Spleen (tissue), 7 donors: ENCODE results near the gene SAMD10.
A peak's percentile ranks its signal among the peaks of the same experiment; 100 is the strongest.

Experiments
- POLR2A ChIP-seq, 3 donors: fragments of 450-650 bp; IDR thresholded peaks; one replicate each; pipeline ENCODE4 v1.5.1; 2017; ENCODE audit warnings: antibody characterized with exemption in 3 of 3, mild to moderate bottlenecking in 1 of 3
- POLR2AphosphoS5 ChIP-seq, 3 donors: sonication (generic); formaldehyde crosslinking; IDR thresholded peaks; one replicate each; pipeline ENCODE4 v1.5.1; 2017; ENCODE audit warnings: antibody characterized with exemption in 3 of 3
- TF ChIP-seq, protein P1 (sequence below), 11 experiments: fragments of 200-600 bp in 7 of 11; fragments of 450-650 bp in 4 of 11; sonication (generic) in 4 of 11; IDR thresholded peaks in 8 of 11; conservative IDR thresholded peaks in 3 of 11; 1 replicate in 7 of 11; 2 replicates in 4 of 11; pipeline versions ENCODE4 v1.4.0 to v1.8.0; 2016 to 2021; ENCODE audit warnings: antibody characterized with exemption in 11 of 11, inconsistent platforms in 4 of 11, mild to moderate bottlenecking in 1 of 11
- donor health status: DM: no; HTN: no; CAD: no; lungs with moderate emphysema.
- donor health status: DM: no; HTN: no; CAD: no.
- donor health status: DM: no; HTN: no; CAD: no.

DNA sequence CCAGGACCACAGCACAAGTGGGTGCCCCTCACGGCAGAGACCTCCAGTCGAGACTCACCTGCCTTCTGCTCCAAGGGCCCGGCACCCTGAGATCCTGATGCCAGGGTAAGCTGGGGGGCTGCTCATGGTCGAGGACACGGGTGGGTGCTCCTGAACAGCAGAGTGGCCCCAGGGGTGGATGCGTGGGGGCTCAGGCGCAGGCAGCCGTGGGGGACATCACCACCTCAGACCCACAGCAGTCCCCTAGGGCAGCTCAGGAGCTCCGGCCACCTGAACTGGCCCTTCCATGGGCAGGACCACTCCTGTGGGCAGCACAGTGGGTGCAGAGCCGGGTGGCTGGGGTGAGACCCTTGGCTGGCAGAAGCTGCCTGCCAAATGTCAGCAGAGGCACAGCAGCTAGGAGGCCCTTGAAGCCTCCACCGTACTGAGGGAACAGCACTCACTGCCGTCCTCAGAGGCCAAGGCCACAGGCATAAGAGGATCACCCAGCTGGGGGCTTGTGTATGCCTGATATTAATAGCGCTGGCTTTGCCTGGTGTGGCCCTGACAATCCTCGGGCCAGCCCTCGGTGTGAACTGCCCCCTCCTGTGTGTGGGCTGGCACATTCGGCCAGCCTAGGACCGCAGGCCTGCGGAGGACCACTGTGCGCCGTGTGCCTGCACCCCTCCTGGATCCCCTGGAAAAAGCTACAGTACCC, 28.6 kb downstream of the SAMD10 start:
- TF ChIP-seq, protein P1, sequence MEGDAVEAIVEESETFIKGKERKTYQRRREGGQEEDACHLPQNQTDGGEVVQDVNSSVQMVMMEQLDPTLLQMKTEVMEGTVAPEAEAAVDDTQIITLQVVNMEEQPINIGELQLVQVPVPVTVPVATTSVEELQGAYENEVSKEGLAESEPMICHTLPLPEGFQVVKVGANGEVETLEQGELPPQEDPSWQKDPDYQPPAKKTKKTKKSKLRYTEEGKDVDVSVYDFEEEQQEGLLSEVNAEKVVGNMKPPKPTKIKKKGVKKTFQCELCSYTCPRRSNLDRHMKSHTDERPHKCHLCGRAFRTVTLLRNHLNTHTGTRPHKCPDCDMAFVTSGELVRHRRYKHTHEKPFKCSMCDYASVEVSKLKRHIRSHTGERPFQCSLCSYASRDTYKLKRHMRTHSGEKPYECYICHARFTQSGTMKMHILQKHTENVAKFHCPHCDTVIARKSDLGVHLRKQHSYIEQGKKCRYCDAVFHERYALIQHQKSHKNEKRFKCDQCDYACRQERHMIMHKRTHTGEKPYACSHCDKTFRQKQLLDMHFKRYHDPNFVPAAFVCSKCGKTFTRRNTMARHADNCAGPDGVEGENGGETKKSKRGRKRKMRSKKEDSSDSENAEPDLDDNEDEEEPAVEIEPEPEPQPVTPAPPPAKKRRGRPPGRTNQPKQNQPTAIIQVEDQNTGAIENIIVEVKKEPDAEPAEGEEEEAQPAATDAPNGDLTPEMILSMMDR (IDR thresholded peaks at IDR 0.05 in 8 of 11, conservative IDR thresholded peaks at IDR 0.05 in 3 of 11) = no peak
- TF ChIP-seq POLR2A (IDR thresholded peaks at IDR 0.05) (no peak), POLR2AphosphoS5 (IDR thresholded peaks at IDR 0.05) (peak in 2 of 3 donors; percentile 44 to 54)
